Keratinocyte (primary cell): ENCODE results near the gene CLDN6.

Experiments used
- EZH2 ChIP-seq: IDR thresholded peaks from one replicate; pipeline ENCODE4 v1.6.1; 2012; ENCODE audit warnings: inconsistent platforms, mild to moderate bottlenecking, low read length, moderate library complexity
- TF ChIP-seq, protein P1 (sequence below), 3 experiments: IDR thresholded peaks in 1 of 3; conservative IDR thresholded peaks in 1 of 3; optimal IDR thresholded peaks in 1 of 3; 2 replicates in 2 of 3; 3 replicates in 1 of 3; pipeline versions ENCODE3 to v1.5.1; 2011; ENCODE audit warnings: low read length in 3 of 3, mild to moderate bottlenecking in 3 of 3, moderate library complexity in 2 of 3, control low read depth in 1 of 3, inconsistent platforms in 1 of 3; ENCODE audit not compliant: insufficient read depth in 2 of 3; ENCODE audit errors: extremely low read depth in 1 of 3

- TF ChIP-seq, protein P1, sequence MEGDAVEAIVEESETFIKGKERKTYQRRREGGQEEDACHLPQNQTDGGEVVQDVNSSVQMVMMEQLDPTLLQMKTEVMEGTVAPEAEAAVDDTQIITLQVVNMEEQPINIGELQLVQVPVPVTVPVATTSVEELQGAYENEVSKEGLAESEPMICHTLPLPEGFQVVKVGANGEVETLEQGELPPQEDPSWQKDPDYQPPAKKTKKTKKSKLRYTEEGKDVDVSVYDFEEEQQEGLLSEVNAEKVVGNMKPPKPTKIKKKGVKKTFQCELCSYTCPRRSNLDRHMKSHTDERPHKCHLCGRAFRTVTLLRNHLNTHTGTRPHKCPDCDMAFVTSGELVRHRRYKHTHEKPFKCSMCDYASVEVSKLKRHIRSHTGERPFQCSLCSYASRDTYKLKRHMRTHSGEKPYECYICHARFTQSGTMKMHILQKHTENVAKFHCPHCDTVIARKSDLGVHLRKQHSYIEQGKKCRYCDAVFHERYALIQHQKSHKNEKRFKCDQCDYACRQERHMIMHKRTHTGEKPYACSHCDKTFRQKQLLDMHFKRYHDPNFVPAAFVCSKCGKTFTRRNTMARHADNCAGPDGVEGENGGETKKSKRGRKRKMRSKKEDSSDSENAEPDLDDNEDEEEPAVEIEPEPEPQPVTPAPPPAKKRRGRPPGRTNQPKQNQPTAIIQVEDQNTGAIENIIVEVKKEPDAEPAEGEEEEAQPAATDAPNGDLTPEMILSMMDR (optimal IDR thresholded peaks at IDR 0.05 in 1 of 3, IDR thresholded peaks at IDR 0.05 in 1 of 3, conservative IDR thresholded peaks at IDR 0.05 in 1 of 3; ENCODE audit: extremely low read depth in 1 of 3, insufficient read depth in 2 of 3, low read length in 3 of 3): no peak
- no peak for TF ChIP-seq EZH2
Observed at GRCh38 chr16:2967211-2967631, 50.8 kb downstream of the CLDN6 start.
